Colonic mucosa (tissue), 4 donors: Measurements from ENCODE around the gene RBM20. TPM values are rescaled to one million over a fixed set of nuclear protein-coding genes. Genes with fewer than 3 reads are reported as not detected.

Experiments
- DNase-seq: peaks from one replicate; pipeline ENCODE4 v3.0.0-alpha.2; 2020
- H3K27ac ChIP-seq: fragments of 200-600 bp; one replicate; pipeline ENCODE4 v1.8.0; 2021
- H3K27me3 ChIP-seq: fragments of 200-600 bp; one replicate; pipeline ENCODE4 v1.8.0; 2021
- H3K36me3 ChIP-seq: fragments of 200-600 bp; one replicate; pipeline ENCODE4 v1.8.0; 2021
- H3K4me1 ChIP-seq: fragments of 200-600 bp; one replicate; pipeline ENCODE4 v1.8.0; 2021; ENCODE audit warnings: mild to moderate bottlenecking
- H3K4me3 ChIP-seq: fragments of 200-600 bp; one replicate; pipeline ENCODE4 v1.8.0; 2021
- H3K9ac ChIP-seq, 2 donors: one replicate each; pipeline ENCODE4 v1.7.0; 2013; ENCODE audit warnings: control low read depth in 2 of 2, low read depth in 2 of 2, low read length in 2 of 2
- H3K9me3 ChIP-seq: fragments of 200-600 bp; one replicate; pipeline ENCODE4 v1.8.0; 2021
- intact Hi-C: fragments of 100-400 bp; cut with DNase I; formaldehyde crosslinking; loops from one replicate; pipeline ENCODE4 v1.14.1; 2022
- total RNA-seq, 2 donors: library from RNA; stranded (reverse); fragmentation: NEBNext Ultra II Directional in 1 of 2; extraction: Animal tissue kit (Norgen Biotek cat#: 25700) in 1 of 2; gene quantifications; one replicate each; pipeline ENCODE4 v1.2.1, GENCODE V29; 2021
- TF ChIP-seq, protein P1 (sequence below): fragments of 200-600 bp; IDR thresholded peaks from one replicate; pipeline ENCODE4 v1.8.0; 2022; ENCODE audit warnings: antibody characterized with exemption, mild to moderate bottlenecking
- donor health status: healthy.
- donor health status: DM: no; HTN: no; CAD: no.
- donor health status: DM: no; HTN: no; CAD: no.

The RBM20 gene
- total RNA-seq, 2 donors from 2014 or later: 0.49 to 0.80 TPM

GRCh38 chr10:110833234-110833940 lies 189.3 kb downstream of the RBM20 start:
- H3K9ac ChIP-seq: no peak overlapping the region
- no peaks in the 10 kb centered on the region for H3K27me3 ChIP-seq
- H3K4me1 ChIP-seq: no peaks in the 10 kb centered on the region
- intact Hi-C loops: no loop called here
- no peak for DNase-seq
- H3K27ac ChIP-seq: no peak overlapping the region
- H3K4me3 ChIP-seq: no peak overlapping the region
- H3K9me3 ChIP-seq: no peaks in the 10 kb centered on the region
- H3K36me3 ChIP-seq: no peaks in the 10 kb centered on the region
- TF ChIP-seq, protein P1, sequence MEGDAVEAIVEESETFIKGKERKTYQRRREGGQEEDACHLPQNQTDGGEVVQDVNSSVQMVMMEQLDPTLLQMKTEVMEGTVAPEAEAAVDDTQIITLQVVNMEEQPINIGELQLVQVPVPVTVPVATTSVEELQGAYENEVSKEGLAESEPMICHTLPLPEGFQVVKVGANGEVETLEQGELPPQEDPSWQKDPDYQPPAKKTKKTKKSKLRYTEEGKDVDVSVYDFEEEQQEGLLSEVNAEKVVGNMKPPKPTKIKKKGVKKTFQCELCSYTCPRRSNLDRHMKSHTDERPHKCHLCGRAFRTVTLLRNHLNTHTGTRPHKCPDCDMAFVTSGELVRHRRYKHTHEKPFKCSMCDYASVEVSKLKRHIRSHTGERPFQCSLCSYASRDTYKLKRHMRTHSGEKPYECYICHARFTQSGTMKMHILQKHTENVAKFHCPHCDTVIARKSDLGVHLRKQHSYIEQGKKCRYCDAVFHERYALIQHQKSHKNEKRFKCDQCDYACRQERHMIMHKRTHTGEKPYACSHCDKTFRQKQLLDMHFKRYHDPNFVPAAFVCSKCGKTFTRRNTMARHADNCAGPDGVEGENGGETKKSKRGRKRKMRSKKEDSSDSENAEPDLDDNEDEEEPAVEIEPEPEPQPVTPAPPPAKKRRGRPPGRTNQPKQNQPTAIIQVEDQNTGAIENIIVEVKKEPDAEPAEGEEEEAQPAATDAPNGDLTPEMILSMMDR: no peak

DNA sequence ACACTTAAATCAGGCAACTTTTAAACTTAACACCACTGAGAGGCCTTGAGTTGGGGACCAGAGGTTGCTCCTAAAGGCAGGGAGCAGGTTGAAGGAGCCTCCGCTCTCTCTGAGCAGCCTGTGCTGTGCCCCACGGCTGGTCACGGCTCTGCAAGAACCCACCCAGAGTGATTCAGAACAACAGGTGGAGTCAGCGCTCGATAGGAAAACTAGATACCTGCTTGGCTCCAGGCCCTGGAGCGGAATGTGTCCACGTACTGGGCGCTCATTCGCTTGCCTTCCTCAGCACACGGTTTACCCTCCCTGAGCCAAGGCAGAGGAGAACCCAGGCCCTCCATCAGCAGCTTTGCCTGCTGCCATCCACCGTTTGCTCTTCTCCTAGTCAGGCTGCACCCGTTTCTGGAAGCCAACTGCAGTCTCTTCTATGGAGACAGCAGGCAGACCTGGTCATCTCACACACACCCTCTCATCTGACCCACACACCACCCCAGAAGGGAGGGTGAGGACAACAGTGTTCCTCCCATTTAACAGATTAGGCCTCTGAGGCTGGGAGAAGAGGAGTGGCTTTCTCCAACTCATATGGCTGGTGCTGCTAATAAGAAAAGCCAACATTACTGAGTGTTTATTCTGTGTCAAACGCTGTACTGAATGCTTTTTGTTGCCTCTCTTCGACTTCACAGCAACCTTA lies 189.9 kb downstream of the RBM20 start:
- no peaks in the 10 kb centered on the region for H3K4me1 ChIP-seq
- H3K36me3 ChIP-seq: no peaks in the 10 kb centered on the region
- H3K27me3 ChIP-seq: no peaks in the 10 kb centered on the region
- H3K9me3 ChIP-seq: no peaks in the 10 kb centered on the region
- no peak for DNase-seq
- TF ChIP-seq, protein P1: no peak
- H3K27ac ChIP-seq: no peak overlapping the region
- intact Hi-C loops: no loop called here
- peak overlapping the region in 1 of 2 donors; percentile 54 for H3K9ac ChIP-seq
- no peak overlapping the region for H3K4me3 ChIP-seq

GRCh38 chr10:110834629-110835301 lies 190.6 kb downstream of the RBM20 start:
- Histone ChIP-seq H3K9me3 (no peaks in the 10 kb centered on the region), H3K9ac (peak overlapping the region; percentile 14 to 54), H3K36me3 (no peaks in the 10 kb centered on the region), H3K27ac (no peak overlapping the region), H3K4me1 (no peaks in the 10 kb centered on the region), H3K4me3 (no peak overlapping the region), H3K27me3 (no peaks in the 10 kb centered on the region)
- TF ChIP-seq, protein P1: no peak
- peak; percentile 44 for DNase-seq
- intact Hi-C loops: no loop called here

DNA sequence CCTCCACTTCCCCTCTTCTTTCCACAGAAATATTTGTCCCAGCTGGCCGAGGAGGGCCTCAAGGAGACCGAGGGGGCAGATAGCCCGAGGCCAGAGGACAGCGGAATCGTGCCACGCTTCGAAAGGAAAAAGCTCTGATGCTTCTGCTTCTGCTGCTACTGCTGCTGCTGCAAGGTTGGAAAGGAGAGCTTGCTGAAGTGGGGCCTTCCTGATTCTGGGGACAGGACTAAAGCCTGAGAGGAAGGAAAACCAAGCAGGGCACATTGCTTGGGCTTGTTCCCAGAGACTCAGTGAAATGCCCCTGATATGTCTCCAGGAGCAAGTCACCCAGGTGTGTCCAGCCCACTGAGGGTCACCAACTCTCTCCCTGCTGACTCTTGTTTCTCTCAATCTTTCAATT lies 191.7 kb downstream of the RBM20 start:
- Histone ChIP-seq H3K4me1 (no peaks in the 10 kb centered on the region), H3K27me3 (no peaks in the 10 kb centered on the region), H3K4me3 (no peak overlapping the region), H3K9me3 (no peaks in the 10 kb centered on the region), H3K27ac (no peak overlapping the region), H3K36me3 (no peaks in the 10 kb centered on the region), H3K9ac (peak overlapping the region in 1 of 2 donors; percentile 7)
- intact Hi-C loops: no loop called here
- no peak for DNase-seq
- TF ChIP-seq, protein P1: no peak

GRCh38 chr10:110836706-110837105 lies 192.6 kb downstream of the RBM20 start:
- intact Hi-C loops: no loop called here
- Histone ChIP-seq H3K4me1 (peaks cover 5% of the 10 kb centered on the region), H3K4me3 (no peak overlapping the region), H3K9me3 (no peaks in the 10 kb centered on the region), H3K27ac (peak overlapping the region; percentile 78), H3K27me3 (no peaks in the 10 kb centered on the region), H3K36me3 (no peaks in the 10 kb centered on the region), H3K9ac (peak overlapping the region in 1 of 2 donors; percentile 58)
- TF ChIP-seq, protein P1: no peak
- no peak for DNase-seq
